Nephron progenitor cell (in vitro differentiated cells): ENCODE results near the gene WWOX.

ENCODE experiments used
- DNase-seq: peaks from one replicate; pipeline ENCODE4 v3.0.0; 2021
- H3K27ac Mint-ChIP-seq: 2 replicates; pipeline ENCODE4 v1.8.0; 2021; ENCODE audit warnings: mild to moderate bottlenecking, moderate library complexity, mixed read lengths
- H3K27me3 Mint-ChIP-seq: 2 replicates; pipeline ENCODE4 v1.8.0; 2021; ENCODE audit warnings: mild to moderate bottlenecking, low read depth, mixed read lengths; ENCODE audit not compliant: poor library complexity
- H3K36me3 Mint-ChIP-seq: 2 replicates; pipeline ENCODE4 v1.8.0; 2021; ENCODE audit warnings: low read depth, mixed read lengths
- H3K4me1 Mint-ChIP-seq: 2 replicates; pipeline ENCODE4 v1.8.0; 2021; ENCODE audit warnings: mixed read lengths
- H3K4me3 Mint-ChIP-seq: 2 replicates; pipeline ENCODE4 v1.8.0; 2021; ENCODE audit warnings: mild to moderate bottlenecking, moderate library complexity, mixed read lengths
- H3K9me3 Mint-ChIP-seq: 2 replicates; pipeline ENCODE4 v1.8.0; 2021; ENCODE audit warnings: mild to moderate bottlenecking, moderate library complexity, mixed read lengths
- CTCF ChIP-seq: fragments of 200-600 bp; sonication (generic); IDR thresholded peaks from 2 replicates; pipeline ENCODE4 v1.5.0; 2021; ENCODE audit warnings: antibody characterized with exemption

Gene WWOX

DNA sequence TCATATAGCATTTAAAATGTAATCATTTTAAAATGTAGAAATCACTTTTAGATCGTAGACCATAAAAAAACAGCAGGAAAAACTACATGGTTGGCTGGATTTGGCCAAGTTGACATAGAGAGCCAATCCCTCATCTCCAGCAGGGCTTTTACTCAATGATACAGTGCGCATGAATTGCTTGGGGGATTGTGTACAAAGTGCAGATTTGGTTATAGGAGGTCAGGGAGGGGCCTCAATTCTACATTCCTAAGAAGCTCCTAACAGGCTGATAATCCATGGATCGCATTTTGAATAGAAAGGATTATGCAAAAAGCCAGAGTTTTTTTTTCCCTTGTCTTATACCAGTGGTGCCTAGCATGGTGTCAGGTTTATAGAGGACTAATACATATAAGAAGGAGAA is 1056.0 kb downstream of the WWOX start:
- no peaks in the 10 kb centered on the region for H3K9me3 Mint-ChIP-seq
- peaks cover 7% of the 10 kb centered on the region for H3K27me3 Mint-ChIP-seq
- H3K4me1 Mint-ChIP-seq = peaks cover 76% of the 10 kb centered on the region
- no peaks in the 10 kb centered on the region for H3K36me3 Mint-ChIP-seq
- DNase-seq = no peak
- no peak for TF ChIP-seq CTCF
- no peak overlapping the region for H3K27ac Mint-ChIP-seq
- no peak overlapping the region for H3K4me3 Mint-ChIP-seq

DNA sequence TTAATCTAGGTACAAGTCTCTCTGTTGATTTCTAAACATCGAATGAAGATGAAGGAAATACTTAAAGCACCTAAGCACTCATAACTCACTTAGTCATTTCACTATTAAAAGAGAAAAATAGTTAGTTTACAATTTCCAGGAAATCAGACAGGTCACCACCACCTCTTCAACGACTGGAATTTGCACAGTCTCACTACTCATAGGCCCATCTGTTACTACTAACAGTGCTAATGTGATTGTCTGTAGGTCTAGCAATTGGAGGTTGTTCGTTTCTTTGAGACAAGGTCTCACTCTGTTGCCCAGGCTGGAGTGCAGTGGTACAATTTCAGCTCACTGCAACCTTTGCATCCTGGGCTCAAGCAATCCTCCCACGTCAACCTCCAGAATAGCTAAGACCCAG is 1056.5 kb downstream of the WWOX start:
- no peak overlapping the region for H3K27ac Mint-ChIP-seq
- no peaks in the 10 kb centered on the region for H3K9me3 Mint-ChIP-seq
- H3K27me3 Mint-ChIP-seq = peaks cover 7% of the 10 kb centered on the region
- no peak overlapping the region for H3K4me3 Mint-ChIP-seq
- no peak for DNase-seq
- TF ChIP-seq CTCF = no peak
- no peaks in the 10 kb centered on the region for H3K36me3 Mint-ChIP-seq
- peaks cover 77% of the 10 kb centered on the region for H3K4me1 Mint-ChIP-seq

GRCh38 chr16:79156761-79157160 is 1057.3 kb downstream of the WWOX start:
- no peak for DNase-seq
- Mint-ChIP-seq H3K4me1 (peaks cover 73% of the 10 kb centered on the region), H3K27ac (no peak overlapping the region), H3K9me3 (no peaks in the 10 kb centered on the region), H3K27me3 (peaks cover 7% of the 10 kb centered on the region), H3K36me3 (no peaks in the 10 kb centered on the region), H3K4me3 (no peak overlapping the region)
- TF ChIP-seq CTCF = no peak

DNA sequence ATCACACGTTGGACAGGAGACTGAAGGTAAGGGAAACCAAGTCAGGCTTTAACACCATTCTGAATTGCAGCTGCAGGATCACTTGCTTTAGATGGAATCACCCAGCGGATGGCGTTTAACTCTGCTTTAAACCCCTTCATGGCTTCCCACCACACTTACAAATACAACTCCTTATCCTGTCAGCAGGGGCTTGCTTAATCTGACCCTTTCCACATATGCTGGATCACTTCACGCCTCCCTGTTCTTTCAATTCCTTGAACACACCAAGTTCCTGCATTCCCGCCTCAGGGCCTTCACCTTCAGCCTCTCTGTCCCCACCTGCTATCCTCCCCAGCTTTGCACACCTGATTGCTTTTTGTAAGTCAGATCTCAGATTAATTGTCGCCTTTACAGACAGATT is 1058.9 kb downstream of the WWOX start:
- no peak for DNase-seq

DNA sequence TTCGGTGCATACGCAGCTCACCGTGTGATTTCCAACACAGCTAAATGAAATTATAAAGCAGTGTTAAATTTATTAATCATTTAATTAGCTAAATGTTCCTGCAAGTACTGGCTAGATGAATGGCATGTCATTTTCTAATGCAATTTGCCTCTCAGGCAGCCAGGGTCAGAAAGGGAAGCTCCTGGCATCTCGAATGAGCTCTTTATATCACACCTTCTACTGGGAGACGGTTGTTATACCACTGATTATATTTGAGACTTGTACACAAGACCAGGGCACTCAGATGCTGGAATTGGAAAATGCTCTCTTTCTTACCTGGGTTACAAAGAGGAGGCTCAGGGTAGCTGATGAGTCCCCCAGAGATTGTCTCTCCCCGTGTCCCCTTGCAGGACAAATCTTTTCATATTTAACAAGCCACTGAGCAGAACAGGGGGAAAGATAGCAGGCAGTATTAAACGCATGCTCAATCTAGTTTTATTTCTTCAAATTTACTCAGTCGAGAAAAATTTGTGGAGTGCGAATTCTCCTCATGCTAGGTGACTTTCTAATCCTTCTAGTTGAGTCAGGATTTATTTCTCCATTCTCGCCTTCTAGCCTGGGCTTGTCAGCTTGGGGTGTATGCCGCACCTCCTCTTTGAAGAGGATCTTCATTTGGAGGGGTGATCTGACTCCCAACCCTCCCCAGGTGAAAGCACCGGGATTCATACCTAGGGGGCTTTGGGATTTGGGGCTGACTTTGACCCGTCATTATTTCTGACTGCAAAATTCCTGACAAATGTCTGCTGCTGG is 1060.0 kb downstream of the WWOX start:
- H3K27ac Mint-ChIP-seq = peak overlapping the region; percentile 33
- peaks cover 8% of the 10 kb centered on the region for H3K27me3 Mint-ChIP-seq
- peaks cover 65% of the 10 kb centered on the region for H3K4me1 Mint-ChIP-seq
- no peak for TF ChIP-seq CTCF
- no peaks in the 10 kb centered on the region for H3K36me3 Mint-ChIP-seq
- no peaks in the 10 kb centered on the region for H3K9me3 Mint-ChIP-seq
- no peak for DNase-seq
- no peak overlapping the region for H3K4me3 Mint-ChIP-seq

More for the DNA sequence above, 1058.9 kb downstream of the WWOX start:
- TF ChIP-seq CTCF = no peak
- peaks cover 8% of the 10 kb centered on the region for H3K27me3 Mint-ChIP-seq
- no peak overlapping the region for H3K27ac Mint-ChIP-seq
- H3K36me3 Mint-ChIP-seq = no peaks in the 10 kb centered on the region
- no peak overlapping the region for H3K4me3 Mint-ChIP-seq
- H3K9me3 Mint-ChIP-seq = no peaks in the 10 kb centered on the region
- peaks cover 65% of the 10 kb centered on the region for H3K4me1 Mint-ChIP-seq

DNA sequence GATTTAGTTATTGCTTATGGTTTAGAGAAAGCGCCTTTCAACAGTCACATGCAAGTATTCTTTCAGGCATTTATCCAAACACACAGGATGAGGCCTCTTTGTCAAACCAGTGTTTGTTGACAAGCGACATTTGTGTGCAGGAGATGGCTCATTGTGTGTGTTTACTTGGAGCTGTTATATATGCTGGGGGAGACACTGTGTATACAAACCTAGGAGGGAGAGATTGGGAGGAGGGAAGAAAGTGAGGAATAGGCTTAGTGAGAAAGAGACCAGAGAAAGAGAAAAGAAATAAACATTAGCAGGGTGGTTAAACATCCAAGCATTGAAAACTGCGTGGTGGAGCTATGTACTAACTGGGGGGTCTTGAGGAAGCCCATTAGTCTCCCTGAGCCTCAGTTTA is 1063.5 kb downstream of the WWOX start:
- Mint-ChIP-seq H3K27me3 (peaks cover 4% of the 10 kb centered on the region), H3K36me3 (peaks cover 8% of the 10 kb centered on the region), H3K4me3 (peak overlapping the region; percentile 0), H3K27ac (peak overlapping the region; percentile 14), H3K4me1 (peaks cover 77% of the 10 kb centered on the region), H3K9me3 (peaks cover 8% of the 10 kb centered on the region)
- no peak for DNase-seq
- no peak for TF ChIP-seq CTCF
